IPS DF 6.9 (cell line): ENCODE results near the gene BMF.

Experiments
- DNase-seq: peaks from one replicate; pipeline ENCODE4 v3.0.0-alpha.2; 2013; ENCODE audit warnings: low read depth, low spot score
- H3K27ac ChIP-seq: one replicate; pipeline ENCODE4 v1.5.1; 2013; ENCODE audit warnings: low read length, control low read depth
- H3K27me3 ChIP-seq: 2 replicates; pipeline ENCODE4 v1.6.1; 2013; ENCODE audit warnings: mild to moderate bottlenecking, low read length; ENCODE audit not compliant: control insufficient read depth, insufficient read depth
- H3K36me3 ChIP-seq: 2 replicates; pipeline ENCODE4 v1.6.1; 2013; ENCODE audit warnings: low read length; ENCODE audit not compliant: control insufficient read depth, insufficient read depth
- H3K4me1 ChIP-seq: 2 replicates; pipeline ENCODE4 v1.6.1; 2013; ENCODE audit warnings: low read length; ENCODE audit not compliant: control insufficient read depth, insufficient read depth
- H3K4me3 ChIP-seq: 2 replicates; pipeline ENCODE4 v1.5.1; 2013; ENCODE audit warnings: mild to moderate bottlenecking, low read length
- H3K9me3 ChIP-seq: 2 replicates; pipeline ENCODE4 v1.6.1; 2013; ENCODE audit warnings: low read length, inconsistent platforms; ENCODE audit not compliant: control insufficient read depth, insufficient read depth
- WGBS: extraction: QIAGEN DNeasy Blood & Tissue Kit; methylation state at CpG from one replicate; pipeline ENCODE4 v1.1.7; 2013; ENCODE audit warnings: mixed read lengths, missing lambda C conversion rate; ENCODE audit not compliant: insufficient read length, insufficient coverage; 5-methylcytosine and 5-hydroxymethylcytosine counted together

Gene BMF

DNA sequence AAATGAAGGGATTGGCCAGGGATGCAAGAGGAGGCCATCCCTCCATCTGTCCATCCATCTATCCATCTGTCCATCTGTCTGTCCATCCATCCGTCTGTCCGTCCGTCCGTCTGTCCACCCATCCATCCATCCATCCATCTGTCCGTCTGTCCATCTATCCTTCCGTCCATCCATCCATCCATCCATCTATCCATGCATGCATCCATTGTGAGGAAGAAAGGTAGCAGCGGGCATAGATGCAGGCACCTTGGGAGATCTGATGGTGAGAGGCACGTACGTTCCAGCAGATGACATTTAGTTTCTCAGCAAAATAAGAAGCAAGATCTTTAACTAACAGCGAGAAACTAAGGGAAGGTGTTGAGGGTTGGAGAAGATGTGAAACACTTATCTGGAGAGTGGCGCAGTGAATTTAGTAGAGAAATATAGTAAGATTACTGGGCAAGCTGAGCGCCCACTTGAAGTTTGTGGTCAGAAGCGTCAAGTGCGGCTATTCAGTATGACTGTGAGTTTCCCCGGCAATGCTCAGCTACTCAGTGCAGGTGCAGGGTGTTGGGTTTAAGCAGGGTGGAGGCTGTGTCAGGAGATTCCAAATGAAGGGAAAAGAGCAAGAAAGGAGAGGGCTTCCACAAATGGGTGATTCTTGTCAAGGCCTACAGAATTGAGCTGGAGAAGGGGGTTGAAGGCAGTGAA lies 47.3 kb downstream of the BMF start:
- H3K4me3 ChIP-seq: no peak overlapping the region
- WGBS: 100% methylated on average over 1 of the region's 15 CpGs
- no peaks in the 10 kb centered on the region for H3K27me3 ChIP-seq
- no peak for DNase-seq
- H3K4me1 ChIP-seq: no peaks in the 10 kb centered on the region
- no peak overlapping the region for H3K27ac ChIP-seq
- no peaks in the 10 kb centered on the region for H3K9me3 ChIP-seq
- no peaks in the 10 kb centered on the region for H3K36me3 ChIP-seq

DNA sequence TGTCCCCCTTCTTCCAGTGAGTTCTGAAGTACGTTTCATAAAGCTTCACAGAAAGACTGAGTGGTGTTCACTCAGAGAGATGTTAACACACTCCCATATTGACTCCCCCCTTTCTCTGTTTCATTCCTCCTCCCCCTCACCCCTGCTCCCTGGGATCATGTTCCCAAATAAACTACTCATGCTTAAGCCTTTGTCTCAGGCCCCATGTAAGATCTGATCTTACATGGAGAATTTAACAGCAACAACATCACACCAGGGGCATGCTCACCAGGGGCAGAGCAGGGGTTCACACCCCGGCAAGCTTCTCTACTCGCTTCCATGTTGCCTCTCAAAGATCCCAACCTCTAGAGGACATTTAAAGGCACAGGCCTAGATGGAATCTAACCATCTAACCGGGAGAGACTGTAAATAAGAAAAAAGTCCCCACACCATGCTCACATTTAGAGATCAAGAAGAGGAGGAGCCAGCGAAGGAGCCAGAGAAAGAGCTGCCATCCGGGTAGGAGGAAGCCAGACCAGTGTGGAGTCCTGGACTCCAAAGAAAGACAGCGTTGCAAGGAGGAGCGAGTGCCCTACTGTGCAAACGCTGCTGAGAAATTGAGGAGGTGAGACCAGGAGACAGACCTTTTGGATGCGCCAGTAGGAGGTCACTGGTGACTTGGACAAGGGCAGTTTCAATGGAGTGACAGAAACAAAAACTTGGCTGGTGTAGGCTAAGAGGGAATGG lies 48.3 kb downstream of the BMF start:
- Histone ChIP-seq H3K4me1 (no peaks in the 10 kb centered on the region), H3K36me3 (no peaks in the 10 kb centered on the region), H3K27me3 (no peaks in the 10 kb centered on the region), H3K4me3 (no peak overlapping the region), H3K27ac (no peak overlapping the region), H3K9me3 (no peaks in the 10 kb centered on the region)
- no CpG with 5 or more reads among the region's 10 CpGs for whole genome bisulfite sequencing
- DNase-seq: no peak

DNA sequence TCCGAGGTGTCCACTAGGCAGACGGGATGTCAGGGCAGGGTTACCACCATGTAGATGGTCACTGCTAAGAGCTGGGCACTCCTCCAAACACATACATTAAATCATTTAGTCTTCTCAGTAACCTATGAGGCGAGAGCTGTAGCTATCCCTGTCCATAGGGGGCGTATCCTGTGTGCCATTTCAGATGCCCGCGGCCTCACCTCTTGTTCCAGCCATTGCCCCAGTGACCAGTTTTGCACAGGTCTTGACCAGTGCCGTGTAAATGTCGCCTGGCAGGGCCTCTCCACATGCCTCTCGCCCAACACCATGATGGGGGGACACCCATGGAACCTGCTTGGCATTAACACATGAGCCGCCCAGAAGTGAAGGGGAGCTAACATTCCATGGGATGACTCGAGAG lies 48.9 kb downstream of the BMF start:
- Histone ChIP-seq H3K9me3 (no peaks in the 10 kb centered on the region), H3K36me3 (no peaks in the 10 kb centered on the region), H3K4me3 (no peak overlapping the region), H3K27me3 (no peaks in the 10 kb centered on the region), H3K27ac (no peak overlapping the region), H3K4me1 (no peaks in the 10 kb centered on the region)
- DNase-seq: no peak
- WGBS: no CpG with 5 or more reads among the region's 11 CpGs

DNA sequence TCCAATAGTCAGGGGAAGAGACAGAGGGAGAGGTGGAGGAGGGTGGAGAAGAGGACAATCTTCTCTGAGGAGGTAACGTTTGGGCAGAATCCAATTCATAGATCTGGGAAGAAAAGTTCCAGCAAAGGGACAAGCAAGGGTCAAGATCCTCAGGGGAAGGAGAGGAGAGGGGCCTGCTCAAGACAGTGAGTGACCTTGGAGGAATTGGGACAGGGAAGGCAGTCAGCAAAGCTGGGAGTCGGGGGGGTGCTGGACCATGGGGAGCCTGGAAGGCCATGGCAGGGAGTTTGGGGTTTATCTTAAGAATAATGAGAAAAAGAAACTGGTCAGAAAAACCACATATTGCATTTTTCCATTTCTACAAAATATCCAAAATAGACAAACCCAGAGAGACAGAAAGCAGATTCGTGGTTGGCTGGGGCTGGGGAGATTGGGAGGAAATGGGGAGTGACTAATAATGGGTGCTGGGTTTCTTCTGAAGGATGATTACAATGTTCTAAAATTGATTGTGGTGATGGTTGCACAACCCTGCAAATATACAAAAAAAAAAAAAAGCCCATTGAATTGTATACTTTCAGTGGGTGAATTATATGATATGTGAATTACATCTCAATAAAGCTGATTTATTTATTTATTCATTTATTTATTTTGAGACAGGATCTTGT lies 50.1 kb downstream of the BMF start:
- no CpG with 5 or more reads among the region's 3 CpGs for WGBS
- DNase-seq: no peak
- Histone ChIP-seq H3K4me1 (no peaks in the 10 kb centered on the region), H3K27me3 (no peaks in the 10 kb centered on the region), H3K27ac (no peak overlapping the region), H3K4me3 (no peak overlapping the region), H3K36me3 (no peaks in the 10 kb centered on the region), H3K9me3 (no peaks in the 10 kb centered on the region)

DNA sequence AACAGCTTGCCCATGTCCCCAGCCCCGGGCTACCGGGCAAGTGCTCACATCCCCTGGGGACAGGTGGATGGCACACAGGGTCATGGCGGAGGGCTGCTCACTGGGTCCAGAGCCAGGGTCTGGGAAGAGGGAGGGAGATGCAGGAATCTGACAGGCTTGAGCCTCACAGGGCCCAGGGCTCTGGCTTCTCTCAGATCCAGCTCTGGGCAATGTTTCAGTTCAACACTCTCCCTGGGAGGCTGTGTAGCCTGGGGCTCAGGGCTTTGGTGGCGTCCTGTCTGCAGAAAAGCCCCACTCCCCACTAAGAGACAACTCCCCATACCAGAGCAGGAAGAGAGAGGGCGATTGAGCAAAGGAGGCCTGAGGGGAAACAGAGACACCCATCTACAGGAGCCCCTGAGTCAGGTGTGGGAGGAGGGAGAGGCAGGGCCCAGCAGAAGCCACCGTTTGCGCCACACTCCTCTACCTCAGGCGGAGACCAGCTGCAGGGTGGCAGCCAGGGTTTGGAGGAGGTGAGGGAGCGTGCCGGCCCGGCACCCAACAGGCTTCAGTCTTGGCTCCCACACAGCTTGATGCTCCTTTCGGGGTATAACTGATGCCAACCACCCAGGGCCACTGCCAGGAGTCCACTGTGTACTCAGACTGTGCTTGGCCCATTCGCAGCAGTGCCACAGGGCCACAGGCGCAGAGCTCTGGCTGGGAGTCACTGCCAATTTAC lies 52.9 kb downstream of the BMF start:
- H3K9me3 ChIP-seq: no peaks in the 10 kb centered on the region
- no peak overlapping the region for H3K27ac ChIP-seq
- DNase-seq: no peak
- peaks cover 2% of the 10 kb centered on the region; the same call in 1 of the 2 replicates for H3K4me1 ChIP-seq
- H3K36me3 ChIP-seq: no peaks in the 10 kb centered on the region
- no peaks in the 10 kb centered on the region for H3K27me3 ChIP-seq
- no peak overlapping the region for H3K4me3 ChIP-seq
- WGBS: no CpG with 5 or more reads among the region's 14 CpGs

DNA sequence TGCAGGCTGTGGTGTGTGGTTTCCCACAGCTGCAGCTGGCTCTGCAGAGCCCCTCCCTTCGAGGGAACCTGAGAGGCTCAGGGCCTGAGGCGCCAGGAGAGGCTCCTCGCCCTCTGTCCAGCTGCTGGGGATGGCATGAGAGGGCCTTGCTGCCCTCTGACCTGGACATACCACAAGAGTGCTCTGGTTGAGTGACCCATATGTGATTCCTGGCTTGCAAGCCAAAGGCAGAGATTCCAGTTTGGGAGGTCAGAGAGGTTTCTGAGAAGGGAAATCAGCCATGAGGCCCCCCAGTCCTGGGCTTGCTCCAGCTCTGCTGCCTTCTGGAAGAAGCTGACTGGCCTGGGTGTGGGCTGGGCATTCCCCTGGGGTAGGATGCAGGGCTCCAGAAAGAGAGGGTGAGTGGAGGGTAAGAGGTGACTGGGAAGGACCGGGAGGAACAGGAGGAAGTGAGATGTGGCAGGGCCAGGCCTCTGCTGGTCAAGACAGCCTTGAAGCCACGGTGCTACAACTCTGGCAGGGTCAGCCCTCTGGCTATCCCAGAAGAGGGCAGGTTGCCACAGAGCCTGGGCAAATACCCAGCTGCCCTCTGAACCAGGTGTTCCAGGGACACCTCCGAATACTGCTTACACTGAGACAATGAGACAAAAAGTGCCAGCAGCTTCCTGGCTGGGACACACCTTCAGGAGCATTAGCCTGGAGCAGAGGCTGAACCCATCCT lies 53.7 kb downstream of the BMF start:
- no peaks in the 10 kb centered on the region for H3K36me3 ChIP-seq
- H3K27me3 ChIP-seq: no peaks in the 10 kb centered on the region
- no peak for DNase-seq
- no peak overlapping the region for H3K4me3 ChIP-seq
- H3K27ac ChIP-seq: no peak overlapping the region
- WGBS: no CpG with 5 or more reads among the region's 6 CpGs
- no peaks in the 10 kb centered on the region for H3K9me3 ChIP-seq
- peaks cover 4% of the 10 kb centered on the region; the same call in 1 of the 2 replicates for H3K4me1 ChIP-seq

DNA sequence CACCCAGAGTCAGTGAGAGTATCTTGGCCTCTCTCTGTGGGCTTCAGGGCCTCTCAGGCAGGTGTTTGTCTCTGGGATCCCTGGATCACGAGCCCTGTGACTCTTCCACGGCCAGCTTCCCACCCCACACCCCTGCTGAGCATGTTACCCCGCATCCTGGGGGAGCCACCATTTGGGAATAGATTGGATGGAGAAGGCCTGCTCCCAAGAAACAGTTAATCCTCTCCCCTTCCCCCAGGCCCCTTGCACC lies 54.1 kb downstream of the BMF start:
- no peaks in the 10 kb centered on the region for H3K27me3 ChIP-seq
- DNase-seq: no peak
- no peak overlapping the region for H3K27ac ChIP-seq
- H3K36me3 ChIP-seq: no peaks in the 10 kb centered on the region
- no peaks in the 10 kb centered on the region for H3K9me3 ChIP-seq
- H3K4me1 ChIP-seq: peaks cover 4% of the 10 kb centered on the region; the same call in 1 of the 2 replicates
- WGBS: no CpG with 5 or more reads among the region's 3 CpGs
- no peak overlapping the region for H3K4me3 ChIP-seq

DNA sequence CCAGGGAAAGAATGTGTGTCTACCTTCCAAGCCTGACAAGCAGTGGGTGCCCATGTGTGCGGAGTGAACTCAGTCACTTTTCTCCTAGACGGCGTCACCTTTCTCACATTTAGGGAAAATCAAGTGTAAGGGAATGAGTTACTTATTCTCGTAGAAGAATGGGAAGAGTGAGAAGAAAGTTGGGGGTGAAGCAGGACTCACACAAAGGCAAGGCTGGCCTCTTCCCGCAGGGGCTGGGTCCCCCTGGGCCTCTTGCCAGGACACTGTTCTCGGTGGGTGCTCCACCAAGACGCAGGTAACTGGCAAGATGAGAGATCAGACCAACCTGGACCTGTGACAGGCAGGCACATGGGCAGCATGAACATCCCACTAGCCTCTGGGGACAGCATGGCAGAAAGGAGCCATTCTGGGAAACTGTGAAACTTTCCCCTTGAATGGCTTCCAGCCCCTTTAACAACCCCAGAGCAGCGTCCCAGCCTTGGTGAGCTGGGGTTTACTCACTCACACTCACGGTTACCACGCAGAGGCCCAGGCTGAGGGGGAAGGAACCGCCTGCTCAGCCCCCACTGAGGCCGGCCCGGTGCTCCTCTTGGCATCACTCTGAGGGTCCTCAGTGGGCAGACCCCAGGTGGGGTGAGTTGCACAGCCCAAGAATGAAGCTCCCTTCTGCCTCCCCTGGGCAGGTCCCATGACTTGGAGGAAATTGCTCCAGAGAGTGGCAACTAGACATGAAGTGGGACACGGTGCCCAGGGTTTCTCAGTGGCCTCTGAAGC lies 54.7 kb downstream of the BMF start:
- no CpG with 5 or more reads among the region's 14 CpGs for WGBS
- DNase-seq: no peak
- H3K4me3 ChIP-seq: no peak overlapping the region
- no peaks in the 10 kb centered on the region for H3K27me3 ChIP-seq
- H3K27ac ChIP-seq: no peak overlapping the region
- H3K36me3 ChIP-seq: no peaks in the 10 kb centered on the region
- H3K4me1 ChIP-seq: peaks cover 4% of the 10 kb centered on the region; the same call in 1 of the 2 replicates
- H3K9me3 ChIP-seq: no peaks in the 10 kb centered on the region

DNA sequence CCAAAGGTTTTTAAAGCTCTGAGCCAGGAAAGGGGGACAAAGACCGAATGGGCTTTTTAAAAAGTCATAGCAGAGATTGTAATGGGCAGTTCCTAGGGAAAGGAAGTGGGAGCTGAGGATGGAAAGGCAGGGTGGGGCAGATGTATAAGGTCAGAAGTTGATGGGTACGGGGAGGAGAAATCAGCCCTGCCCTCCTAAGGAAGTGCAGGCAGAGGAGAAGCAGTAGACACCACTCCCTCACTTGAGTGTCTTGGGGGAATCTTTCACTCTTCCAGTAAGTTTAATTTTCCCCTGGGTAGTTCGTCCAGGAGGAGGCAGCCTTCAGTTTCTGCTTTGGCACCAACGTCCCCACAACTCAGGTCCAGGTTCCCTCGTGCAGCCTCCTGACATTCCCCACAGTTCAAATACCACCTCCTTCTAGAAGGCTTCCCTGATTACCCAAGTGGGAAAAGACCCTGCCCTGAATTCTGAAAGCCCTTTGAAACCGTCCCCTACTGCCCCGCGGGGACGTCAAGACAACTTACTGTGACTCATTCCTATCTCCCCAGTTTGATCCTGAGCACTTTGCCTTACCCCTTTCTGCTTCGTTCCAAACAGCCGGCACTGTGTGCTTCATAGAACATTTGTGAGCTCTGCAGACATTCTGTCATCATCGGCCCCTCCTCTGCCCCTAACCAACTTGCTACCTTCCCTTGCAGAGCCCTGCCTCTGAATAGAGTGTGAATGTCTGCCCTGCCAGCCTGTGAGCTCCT lies 55.4 kb downstream of the BMF start:
- Histone ChIP-seq H3K4me3 (no peak overlapping the region), H3K27me3 (no peaks in the 10 kb centered on the region), H3K36me3 (no peaks in the 10 kb centered on the region), H3K27ac (no peak overlapping the region), H3K9me3 (no peaks in the 10 kb centered on the region), H3K4me1 (peaks cover 4% of the 10 kb centered on the region; the same call in 1 of the 2 replicates)
- DNase-seq: no peak
- no CpG with 5 or more reads among the region's 12 CpGs for WGBS
